Measurements from ENCODE around the gene NUP107.

The NUP107 gene

GRCh38 chr12:68771223-68771925, 84.6 kb downstream of the NUP107 start:
- DNase-seq (ENCODE audit: low read depth), result no peak
- H3K4me3 ChIP-seq (ENCODE audit: low read depth, low read length), result no peak overlapping the region
- TF ChIP-seq CTCF (IDR thresholded peaks at IDR 0.05; ENCODE audit: insufficient read depth, low read depth, low read length, missing control alignments), result no peak

GRCh38 chr12:68772714-68773113, 85.9 kb downstream of the NUP107 start:
- peak; percentile 56 for DNase-seq (ENCODE audit: low read depth)
- H3K4me3 ChIP-seq (ENCODE audit: low read depth, low read length), result no peak overlapping the region
- no peak for TF ChIP-seq CTCF (IDR thresholded peaks at IDR 0.05; ENCODE audit: insufficient read depth, low read depth, low read length, missing control alignments)

GRCh38 chr12:68773582-68773981, 86.8 kb downstream of the NUP107 start:
- no peak for TF ChIP-seq CTCF (IDR thresholded peaks at IDR 0.05; ENCODE audit: insufficient read depth, low read depth, low read length, missing control alignments)
- H3K4me3 ChIP-seq (ENCODE audit: low read depth, low read length), result no peak overlapping the region
- DNase-seq (ENCODE audit: low read depth), result no peak

GRCh38 chr12:68775121-68775630, 88.4 kb downstream of the NUP107 start:
- H3K4me3 ChIP-seq (ENCODE audit: low read depth, low read length), result no peak overlapping the region
- TF ChIP-seq CTCF (IDR thresholded peaks at IDR 0.05; ENCODE audit: insufficient read depth, low read depth, low read length, missing control alignments), result no peak
- no peak for DNase-seq (ENCODE audit: low read depth)

- no peak for DNase-seq (ENCODE audit: low read depth)
- H3K4me3 ChIP-seq (ENCODE audit: low read depth, low read length), result no peak overlapping the region
- TF ChIP-seq CTCF (IDR thresholded peaks at IDR 0.05; ENCODE audit: insufficient read depth, low read depth, low read length, missing control alignments), result no peak
These were observed 90.3 kb downstream of the NUP107 start for GRCh38 chr12:68776976-68777610.

- H3K4me3 ChIP-seq (ENCODE audit: low read depth, low read length), result no peak overlapping the region
- no peak for TF ChIP-seq CTCF (IDR thresholded peaks at IDR 0.05; ENCODE audit: insufficient read depth, low read depth, low read length, missing control alignments)
- no peak for DNase-seq (ENCODE audit: low read depth)
These were observed 92.5 kb downstream of the NUP107 start for GRCh38 chr12:68779280-68779679.

All from GM12865 (cell line).